Body of pancreas (tissue), 4 donors: ENCODE data around the gene SLC26A3. TPM values are rescaled to one million over a fixed set of nuclear protein-coding genes. Genes with fewer than 3 reads are reported as not detected.

ENCODE experiments used
- ATAC-seq: fragments of 150-250 bp; one replicate; pipeline ENCODE4 v1.9.1; 2016
- DNase-seq, 4 donors: peaks; one replicate each; pipeline ENCODE4 v3.0.0-alpha.2; 2019
- H3K27ac ChIP-seq, 4 donors: fragments of 200-600 bp; sonication (generic); 1 replicate in 3 of 4; 2 replicates in 1 of 4; pipeline versions ENCODE4 v1.5.1 to v1.6.1; 2016 to 2019; ENCODE audit warnings: mild to moderate bottlenecking in 1 of 4, mixed read lengths in 1 of 4, moderate library complexity in 1 of 4
- H3K27me3 ChIP-seq, 2 donors: fragments of 200-600 bp; sonication (generic); one replicate each; pipeline ENCODE4 v1.6.0; 2016; ENCODE audit warnings: mild to moderate bottlenecking in 1 of 2
- H3K36me3 ChIP-seq, 2 donors: fragments of 200-600 bp; sonication (generic); replicated peaks in 1 of 2; 2 replicates each; pipeline ENCODE4 v1.5.1; 2016; ENCODE audit warnings: low read depth in 2 of 2; ENCODE audit not compliant: insufficient read depth in 1 of 2
- H3K4me1 ChIP-seq: fragments of 200-600 bp; sonication (generic); one replicate; pipeline ENCODE4 v1.6.0; 2016
- H3K4me3 ChIP-seq, 2 donors: fragments of 200-600 bp; sonication (generic); 1 replicate in 1 of 2; 2 replicates in 1 of 2; pipeline ENCODE4 v1.5.1; 2016 to 2019
- H3K9me3 ChIP-seq, 3 donors: fragments of 200-600 bp; sonication (generic); 1 replicate in 2 of 3; 2 replicates in 1 of 3; pipeline ENCODE4 v1.5.1; 2016
- CTCF ChIP-seq, 7 experiments: fragments of 450-650 bp in 4 of 7; fragments of 200-600 bp in 3 of 7; sonication (generic) in 3 of 7; IDR thresholded peaks; one replicate each; pipeline ENCODE4 v1.5.1; 2016 to 2019; ENCODE audit warnings: antibody characterized with exemption in 7 of 7
- POLR2A ChIP-seq, 3 donors: fragments of 450-650 bp; IDR thresholded peaks; one replicate each; pipeline ENCODE4 v1.6.1; 2016; ENCODE audit warnings: antibody characterized with exemption in 3 of 3, mild to moderate bottlenecking in 2 of 3
- WGBS, 2 donors: methylation state at CpG; one replicate each; pipeline ENCODE4 v1.1.5; 2017; 5-methylcytosine and 5-hydroxymethylcytosine counted together
- intact Hi-C: fragments of 100-400 bp; cut with DNase I; formaldehyde crosslinking; loops from one replicate; pipeline ENCODE4 v1.15.1; 2023
- total RNA-seq, 2 donors: library from RNA; depleted of rRNA; stranded (reverse); fragments of >200 nt; gene quantifications; one replicate each; pipeline ENCODE4 v1.1.0, GENCODE V29; 2016

Gene SLC26A3
- total RNA-seq, 2 donors from 2014 or later = not detected

GRCh38 chr7:107788216-107788615 is 14.8 kb downstream of the SLC26A3 start:
- no peak for DNase-seq
- H3K9me3 ChIP-seq = no peaks in the 10 kb centered on the region
- H3K4me1 ChIP-seq = no peaks in the 10 kb centered on the region
- H3K27ac ChIP-seq = no peak overlapping the region
- WGBS, 2 donors = 86 to 94% methylated on average over 1 of the region's 1 CpG
- H3K27me3 ChIP-seq = no peaks in the 10 kb centered on the region
- no peak for ATAC-seq
- intact Hi-C loops = no loop called here
- H3K4me3 ChIP-seq = no peak overlapping the region
- H3K36me3 ChIP-seq = no peaks in the 10 kb centered on the region
- no peak for TF ChIP-seq CTCF (IDR thresholded peaks at IDR 0.05)
- TF ChIP-seq POLR2A (IDR thresholded peaks at IDR 0.05) = no peak

GRCh38 chr7:107785926-107786325 is 17.1 kb downstream of the SLC26A3 start:
- H3K9me3 ChIP-seq = no peaks in the 10 kb centered on the region
- no peak for ATAC-seq
- WGBS, 2 donors = 40 to 60% methylated on average over 2 of the region's 2 CpGs
- no peaks in the 10 kb centered on the region for H3K36me3 ChIP-seq
- no peak for DNase-seq
- peaks cover 10% of the 10 kb centered on the region for H3K4me1 ChIP-seq
- no peak overlapping the region for H3K27ac ChIP-seq
- intact Hi-C loops = no loop called here
- H3K4me3 ChIP-seq = no peak overlapping the region
- H3K27me3 ChIP-seq = no peaks in the 10 kb centered on the region
- no peak for TF ChIP-seq POLR2A (IDR thresholded peaks at IDR 0.05)
- no peak for TF ChIP-seq CTCF (IDR thresholded peaks at IDR 0.05)

GRCh38 chr7:107785170-107785569 is 17.9 kb downstream of the SLC26A3 start:
- TF ChIP-seq POLR2A (IDR thresholded peaks at IDR 0.05) = no peak
- no peak for TF ChIP-seq CTCF (IDR thresholded peaks at IDR 0.05)
- Histone ChIP-seq H3K27ac (no peak overlapping the region), H3K27me3 (no peaks in the 10 kb centered on the region), H3K36me3 (no peaks in the 10 kb centered on the region), H3K9me3 (no peaks in the 10 kb centered on the region), H3K4me3 (no peak overlapping the region), H3K4me1 (peaks cover 10% of the 10 kb centered on the region)
- 83 to 93% methylated on average over 2 of the region's 2 CpGs for WGBS, 2 donors
- intact Hi-C loops = no loop called here
- DNase-seq (no peak), ATAC-seq (no peak)

GRCh38 chr7:107783648-107784047 is 19.4 kb downstream of the SLC26A3 start:
- H3K4me1 ChIP-seq = peaks cover 10% of the 10 kb centered on the region
- no peak for TF ChIP-seq POLR2A (IDR thresholded peaks at IDR 0.05)
- intact Hi-C loops = no loop called here

GRCh38 chr7:107782374-107782773 is 20.6 kb downstream of the SLC26A3 start:
- H3K4me3 ChIP-seq = no peak overlapping the region
- no peaks in the 10 kb centered on the region for H3K36me3 ChIP-seq
- TF ChIP-seq POLR2A (IDR thresholded peaks at IDR 0.05) (no peak), CTCF (IDR thresholded peaks at IDR 0.05) (no peak)
- H3K27ac ChIP-seq = no peak overlapping the region
- no peak for DNase-seq
- no peaks in the 10 kb centered on the region for H3K27me3 ChIP-seq
- intact Hi-C loops = no loop called here
- ATAC-seq = peak; percentile 71
- peaks cover 10% of the 10 kb centered on the region for H3K4me1 ChIP-seq
- H3K9me3 ChIP-seq = no peaks in the 10 kb centered on the region
- WGBS, 2 donors = 52 to 56% methylated on average over 3 of the region's 3 CpGs

More at GRCh38 chr7:107783648-107784047, 19.4 kb downstream of the SLC26A3 start:
- Histone ChIP-seq H3K9me3 (no peaks in the 10 kb centered on the region), H3K36me3 (no peaks in the 10 kb centered on the region), H3K4me3 (no peak overlapping the region), H3K27me3 (no peaks in the 10 kb centered on the region), H3K27ac (no peak overlapping the region)
- DNase-seq (no peak), ATAC-seq (no peak)
- WGBS, 2 donors = 94 to 97% methylated on average over 1 of the region's 1 CpG
